Measurements from ENCODE around the gene KCTD5.

The KCTD5 gene

DNA sequence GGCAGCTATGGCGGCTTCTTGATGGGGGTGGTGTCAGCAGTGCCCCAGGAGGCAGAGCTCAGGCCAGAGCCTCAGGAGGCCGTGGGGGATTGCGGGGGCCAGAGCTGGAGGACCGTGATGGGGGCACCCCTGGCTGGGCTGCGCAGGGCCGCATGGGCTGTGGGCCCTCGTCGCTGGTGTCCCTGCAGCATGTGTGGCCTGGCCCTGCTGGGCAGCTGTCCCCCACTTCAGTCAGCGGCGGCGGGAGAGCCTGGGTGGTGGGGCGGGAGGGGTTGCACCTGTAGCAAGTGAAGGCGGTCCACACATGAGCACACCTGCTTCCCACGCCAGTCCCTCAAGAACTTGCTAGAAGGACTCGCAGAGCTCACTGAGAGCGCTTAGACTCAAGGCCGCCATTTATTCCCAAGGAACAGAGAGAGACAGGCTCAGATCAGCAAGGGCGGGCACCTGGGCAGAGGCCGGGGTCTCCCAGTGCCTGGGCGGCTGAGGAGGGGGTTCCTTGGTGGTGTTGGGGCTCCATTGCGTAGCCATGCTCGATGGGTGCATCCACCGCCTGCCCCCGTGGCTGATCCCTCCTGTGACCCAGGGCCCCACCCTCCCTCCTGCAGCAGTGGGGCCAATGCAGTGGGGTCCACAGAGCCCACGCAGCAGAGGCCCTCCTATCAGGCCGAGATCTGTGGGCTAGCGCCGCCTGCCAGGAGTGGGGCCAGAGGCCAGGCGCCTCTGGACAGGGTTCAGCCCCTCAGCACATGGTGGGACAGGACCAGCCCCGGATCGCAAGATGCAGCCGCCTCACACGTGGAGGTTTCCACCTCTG is 22.1 kb downstream of the KCTD5 start:
- H3K4me3 ChIP-seq (ENCODE audit: control insufficient read depth, low read depth, low read length), result no peak overlapping the region
- TF ChIP-seq, protein P1, sequence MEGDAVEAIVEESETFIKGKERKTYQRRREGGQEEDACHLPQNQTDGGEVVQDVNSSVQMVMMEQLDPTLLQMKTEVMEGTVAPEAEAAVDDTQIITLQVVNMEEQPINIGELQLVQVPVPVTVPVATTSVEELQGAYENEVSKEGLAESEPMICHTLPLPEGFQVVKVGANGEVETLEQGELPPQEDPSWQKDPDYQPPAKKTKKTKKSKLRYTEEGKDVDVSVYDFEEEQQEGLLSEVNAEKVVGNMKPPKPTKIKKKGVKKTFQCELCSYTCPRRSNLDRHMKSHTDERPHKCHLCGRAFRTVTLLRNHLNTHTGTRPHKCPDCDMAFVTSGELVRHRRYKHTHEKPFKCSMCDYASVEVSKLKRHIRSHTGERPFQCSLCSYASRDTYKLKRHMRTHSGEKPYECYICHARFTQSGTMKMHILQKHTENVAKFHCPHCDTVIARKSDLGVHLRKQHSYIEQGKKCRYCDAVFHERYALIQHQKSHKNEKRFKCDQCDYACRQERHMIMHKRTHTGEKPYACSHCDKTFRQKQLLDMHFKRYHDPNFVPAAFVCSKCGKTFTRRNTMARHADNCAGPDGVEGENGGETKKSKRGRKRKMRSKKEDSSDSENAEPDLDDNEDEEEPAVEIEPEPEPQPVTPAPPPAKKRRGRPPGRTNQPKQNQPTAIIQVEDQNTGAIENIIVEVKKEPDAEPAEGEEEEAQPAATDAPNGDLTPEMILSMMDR (conservative IDR thresholded peaks at IDR 0.05; ENCODE audit: control insufficient read depth, insufficient read depth, low read depth, low read length), result no peak
- no peak for DNase-seq (ENCODE audit: low read depth)

DNA sequence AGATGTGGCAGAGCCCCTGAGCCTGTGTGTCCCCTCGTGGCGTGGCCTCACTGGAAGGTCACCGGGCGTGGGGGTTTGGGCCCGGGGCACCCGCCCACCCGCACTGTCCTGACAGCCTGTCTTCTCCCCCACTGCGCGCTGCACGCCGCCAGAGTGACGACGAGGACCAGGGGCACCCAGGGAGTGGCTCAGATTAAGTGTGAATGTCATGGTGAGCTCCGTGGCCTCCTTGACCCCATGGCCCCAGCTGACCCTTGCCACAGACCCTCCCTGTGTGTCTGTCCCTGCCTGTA is 22.6 kb downstream of the KCTD5 start:
- DNase-seq (ENCODE audit: low read depth), result no peak
- no peak overlapping the region for H3K4me3 ChIP-seq (ENCODE audit: control insufficient read depth, low read depth, low read length)
- TF ChIP-seq, protein P1 (conservative IDR thresholded peaks at IDR 0.05; ENCODE audit: control insufficient read depth, insufficient read depth, low read depth, low read length), result no peak

DNA sequence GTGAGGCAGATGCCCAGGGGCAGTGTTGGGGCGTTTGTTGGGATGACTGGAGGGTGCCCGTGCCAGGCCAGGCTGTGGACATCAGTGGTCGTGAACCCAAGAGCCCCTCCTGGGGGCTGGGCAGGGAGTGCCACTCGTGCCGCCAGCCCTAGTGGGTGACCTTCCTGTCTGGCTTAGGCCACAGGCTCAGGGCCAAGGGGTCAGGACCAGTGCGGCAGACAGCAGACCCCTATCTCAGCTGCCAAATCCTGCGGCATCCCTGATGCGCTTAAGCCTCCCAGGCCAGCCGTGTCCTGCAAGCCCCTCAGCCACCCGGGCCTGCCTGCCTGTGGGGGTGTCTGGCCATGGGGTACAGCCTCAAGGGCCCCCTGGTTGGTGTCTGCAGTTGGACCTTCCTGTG is 23.0 kb downstream of the KCTD5 start:
- H3K4me3 ChIP-seq (ENCODE audit: control insufficient read depth, low read depth, low read length), result no peak overlapping the region
- no peak for DNase-seq (ENCODE audit: low read depth)
- TF ChIP-seq, protein P1 (conservative IDR thresholded peaks at IDR 0.05; ENCODE audit: control insufficient read depth, insufficient read depth, low read depth, low read length), result no peak

DNA sequence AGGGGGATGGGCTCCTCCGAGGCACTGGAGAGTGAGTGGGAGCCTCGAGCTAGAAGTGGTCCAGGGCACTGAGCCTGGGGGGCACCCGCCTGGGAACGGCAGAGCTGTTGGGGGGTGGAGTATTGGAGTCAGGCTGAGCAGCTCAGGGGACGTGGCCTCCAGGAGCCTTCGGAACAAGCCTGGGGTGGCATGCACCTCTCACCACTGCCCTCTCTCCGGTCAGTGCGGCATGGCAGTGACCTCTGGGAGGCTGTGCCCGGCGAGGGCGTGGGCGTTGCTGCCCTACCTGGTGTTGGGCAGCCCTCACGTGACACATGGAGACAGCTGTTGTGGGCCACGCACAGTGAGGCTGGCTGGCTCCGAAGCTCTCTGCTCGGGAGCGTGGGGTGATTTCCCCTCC is 23.8 kb downstream of the KCTD5 start:
- DNase-seq (ENCODE audit: low read depth), result no peak
- H3K4me3 ChIP-seq (ENCODE audit: control insufficient read depth, low read depth, low read length), result no peak overlapping the region
- TF ChIP-seq, protein P1 (conservative IDR thresholded peaks at IDR 0.05; ENCODE audit: control insufficient read depth, insufficient read depth, low read depth, low read length), result no peak

DNA sequence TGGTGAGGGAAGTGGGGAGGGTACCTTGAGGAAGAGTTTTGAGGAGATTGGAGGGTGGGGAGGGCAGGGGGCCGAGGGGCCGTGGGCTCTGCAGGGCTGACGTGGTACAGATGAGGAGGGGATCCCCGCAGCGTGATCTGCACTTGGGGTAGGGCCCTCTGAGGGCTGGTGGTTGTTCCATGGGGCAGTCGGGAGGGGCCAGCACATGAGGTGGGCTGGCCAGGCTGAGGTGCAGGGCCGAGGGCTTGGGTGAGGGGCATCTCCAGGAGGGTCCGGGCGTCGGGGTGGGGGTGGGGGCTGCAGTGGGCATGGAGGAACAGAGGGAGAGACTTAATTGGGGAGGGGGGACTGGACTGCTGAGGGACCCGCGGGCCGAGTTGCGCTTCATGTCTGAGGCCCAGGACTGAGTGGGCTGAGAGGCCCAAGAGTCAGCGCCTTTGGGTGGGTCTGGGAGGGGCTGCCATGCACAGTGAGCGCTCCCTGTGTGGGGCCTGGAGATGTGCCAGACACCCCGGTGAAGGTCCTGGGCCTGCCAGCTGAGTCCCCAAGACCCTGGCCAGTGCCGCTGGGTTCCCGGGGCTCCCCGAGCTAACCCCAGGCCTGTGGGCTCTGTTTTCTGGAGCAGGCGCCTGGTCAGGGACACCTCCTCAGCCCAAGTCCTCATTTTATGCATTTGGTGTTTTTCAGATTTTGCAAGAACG is 24.4 kb downstream of the KCTD5 start:
- TF ChIP-seq, protein P1 (conservative IDR thresholded peaks at IDR 0.05; ENCODE audit: control insufficient read depth, insufficient read depth, low read depth, low read length), result no peak
- no peak overlapping the region for H3K4me3 ChIP-seq (ENCODE audit: control insufficient read depth, low read depth, low read length)
- no peak for DNase-seq (ENCODE audit: low read depth)

DNA sequence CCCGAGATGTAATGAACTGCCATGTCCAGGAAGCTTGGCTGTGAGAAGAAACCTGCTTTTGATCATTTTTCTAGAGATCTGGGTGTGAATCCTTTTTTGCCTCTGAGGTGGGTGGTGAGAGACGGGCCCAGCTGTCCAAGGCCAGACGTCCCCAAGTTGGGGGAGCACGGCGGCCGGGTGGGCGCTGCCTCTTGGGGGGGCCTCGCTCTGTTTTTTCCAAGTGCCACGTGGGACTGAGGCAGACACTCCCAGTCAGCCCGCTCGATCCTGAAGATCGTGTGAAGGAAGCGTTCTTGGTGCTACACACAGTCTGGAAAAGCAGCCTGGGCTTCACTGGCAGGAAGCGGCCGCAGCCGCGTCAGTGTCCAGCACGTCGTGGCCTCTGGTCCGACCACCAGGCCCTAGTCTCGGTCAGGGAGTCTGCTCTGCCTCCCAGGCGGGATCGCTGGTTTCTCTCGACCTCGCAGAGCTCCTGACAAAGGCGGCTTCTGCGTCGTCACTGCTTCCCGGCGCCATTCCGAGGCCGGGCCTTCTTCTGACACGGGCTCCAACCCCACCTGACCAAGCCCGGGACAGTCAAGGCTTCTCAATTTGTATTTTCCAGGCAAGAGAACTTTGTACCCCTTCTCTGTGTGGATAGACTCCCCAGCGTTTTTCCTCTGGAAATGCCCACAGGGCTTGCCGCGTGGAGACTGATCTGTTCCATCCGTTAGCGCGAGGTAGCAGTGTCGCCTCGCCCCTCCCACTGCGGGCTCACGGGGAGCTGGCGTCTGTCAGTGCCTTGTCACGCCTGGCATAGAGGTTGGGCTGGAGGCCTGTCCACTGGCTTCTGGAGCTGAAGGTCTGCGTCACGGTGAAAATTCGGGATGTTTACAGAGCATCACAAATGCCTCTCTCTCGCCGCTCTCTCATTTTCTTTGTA is 25.3 kb downstream of the KCTD5 start:
- no peak for DNase-seq (ENCODE audit: low read depth)
- TF ChIP-seq, protein P1 (conservative IDR thresholded peaks at IDR 0.05; ENCODE audit: control insufficient read depth, insufficient read depth, low read depth, low read length), result no peak

More for the DNA sequence above, 25.3 kb downstream of the KCTD5 start:
- no peak overlapping the region for H3K4me3 ChIP-seq (ENCODE audit: control insufficient read depth, low read depth, low read length)

Data from fibroblast of mammary gland (primary cell).